CD4-positive, alpha-beta T cell (primary cell): ENCODE data around the gene TIMM22. TPM values are rescaled to one million over a fixed set of nuclear protein-coding genes. Genes with fewer than 3 reads are reported as not detected.

Experiments
- ATAC-seq: fragments of 200-7000 bp; cut with Tn5 transposase; one replicate; pipeline ENCODE4 v1.10.0; 2022; ENCODE audit warnings: mild to moderate bottlenecking; ENCODE audit not compliant: poor library complexity
- CTCF ChIA-PET: fragments of 350-600 bp; sonication (Branson Sonifier 250); formaldehyde crosslinking; loops from one replicate; lab custom pipeline; 2021; ENCODE audit warnings: antibody characterized with exemption, inconsistent platforms; lab: Charles Lee
- POLR2A ChIA-PET: fragments of 350-600 bp; sonication (Branson Sonifier 250); formaldehyde crosslinking; loops from one replicate; lab custom pipeline; 2021; ENCODE audit warnings: antibody characterized with exemption, inconsistent platforms; lab: Charles Lee
- DNase-seq, 14 experiments: peaks; one replicate each; pipeline ENCODE4 v3.0.0-alpha.2; 2013 to 2020; ENCODE audit warnings: mixed read lengths in 2 of 14
- H3K27ac ChIP-seq, 2 donors: one replicate each; pipeline versions ENCODE4 v1.5.1 to v1.7.0; 2013; ENCODE audit warnings: low read length in 2 of 2, low read depth in 1 of 2, mild to moderate bottlenecking in 1 of 2
- H3K27me3 ChIP-seq, 2 experiments: 1 replicate in 1 of 2; 2 replicates in 1 of 2; pipeline versions ENCODE4 v1.6.1 to v1.7.0; 2013; ENCODE audit warnings: low read length in 2 of 2, control low read depth in 1 of 2, mild to moderate bottlenecking in 1 of 2, moderate library complexity in 1 of 2; ENCODE audit not compliant: insufficient read depth in 2 of 2, control insufficient read depth in 1 of 2
- H3K36me3 ChIP-seq: one replicate; pipeline ENCODE4 v1.6.1; 2013; ENCODE audit warnings: low read length, control low read depth; ENCODE audit not compliant: insufficient read depth
- H3K4me1 ChIP-seq: one replicate; pipeline ENCODE4 v1.6.1; 2013; ENCODE audit warnings: low read length, control low read depth; ENCODE audit not compliant: insufficient read depth
- H3K4me3 ChIP-seq: one replicate; pipeline ENCODE4 v1.5.1; 2013; ENCODE audit warnings: mild to moderate bottlenecking, low read length, moderate library complexity
- H3K9me3 ChIP-seq, 2 experiments: 1 replicate in 1 of 2; 2 replicates in 1 of 2; pipeline versions ENCODE4 v1.6.1 to v1.7.0; 2013; ENCODE audit warnings: low read length in 2 of 2, mild to moderate bottlenecking in 2 of 2, control low read depth in 1 of 2, moderate library complexity in 1 of 2; ENCODE audit not compliant: control insufficient read depth in 1 of 2, insufficient read depth in 1 of 2
- H3K27ac Mint-ChIP-seq: one replicate; pipeline ENCODE4 v1.8.0; 2020; ENCODE audit warnings: mixed read lengths
- H3K27me3 Mint-ChIP-seq: one replicate; pipeline ENCODE4 v1.8.0; 2021; ENCODE audit warnings: mixed read lengths
- H3K36me3 Mint-ChIP-seq: one replicate; pipeline ENCODE4 v1.8.0; 2021; ENCODE audit warnings: low read depth, mixed read lengths
- H3K4me1 Mint-ChIP-seq: one replicate; pipeline ENCODE4 v1.8.0; 2021; ENCODE audit warnings: low read depth, mixed read lengths
- H3K4me3 Mint-ChIP-seq: one replicate; pipeline ENCODE4 v1.8.0; 2020; ENCODE audit warnings: mild to moderate bottlenecking, mixed read lengths
- H3K9me3 Mint-ChIP-seq: one replicate; pipeline ENCODE4 v1.8.0; 2020; ENCODE audit warnings: mixed read lengths
- CTCF ChIP-seq: fragments of 200-600 bp; IDR thresholded peaks from one replicate; pipeline ENCODE4 v1.8.0; 2022; ENCODE audit warnings: antibody characterized with exemption, mild to moderate bottlenecking
- intact Hi-C, 2 experiments: fragments of 100-400 bp; cut with DNase I in 1 of 2; cut with micrococcal nuclease in 1 of 2; formaldehyde crosslinking; loops; one replicate each; pipeline versions ENCODE4 v1.15.1 to v1.9.0; 2023 to 2025; cut with DNase I, micrococcal nuclease
- total RNA-seq, 174 experiments: library from RNA in 2 of 174; stranded (reverse) in 2 of 174; gene quantifications; one replicate each; pipeline ENCODE4 v1.2.3 and lab custom pipeline; 2021 to 2026

The TIMM22 gene
- total RNA-seq, 2 experiments from 2014 or later = 10.2 to 10.9 TPM

- CTCF ChIA-PET = interaction anchor here (1.6 kb wide), 1 partner anchor 20 kb away, joined by 6 read pairs; the partner anchor contains the start of gene TIMM22
- POLR2A ChIA-PET = no interaction called here
- no peak for DNase-seq
- ATAC-seq = no peak
- no peaks in the 10 kb centered on the region for H3K36me3 Mint-ChIP-seq
- peaks cover 47% of the 10 kb centered on the region for H3K27me3 Mint-ChIP-seq
- H3K27ac Mint-ChIP-seq = no peak overlapping the region
- Histone ChIP-seq H3K9me3 (no peaks in the 10 kb centered on the region), H3K36me3 (no peaks in the 10 kb centered on the region), H3K27ac (no peak overlapping the region), H3K4me3 (no peak overlapping the region), H3K27me3 (peaks cover 24 to 40% of the 10 kb centered on the region in 2 experiments), H3K4me1 (peaks cover 23% of the 10 kb centered on the region)
- no peak for TF ChIP-seq CTCF
- no peaks in the 10 kb centered on the region for H3K9me3 Mint-ChIP-seq
- intact Hi-C loops = loop anchor here in 1 of 2 experiments (5.0 kb wide), 1 partner anchor 264 kb away; the partner anchor contains the start of gene VPS53
- H3K4me3 Mint-ChIP-seq = no peak overlapping the region
- peaks cover 17% of the 10 kb centered on the region for H3K4me1 Mint-ChIP-seq
Observed at GRCh38 chr17:976312-976711, 20.6 kb upstream of the TIMM22 start.

GRCh38 chr17:977166-977565, 19.8 kb upstream of the TIMM22 start:
- Mint-ChIP-seq H3K4me3 (peak overlapping the region; percentile 0), H3K36me3 (no peaks in the 10 kb centered on the region), H3K27me3 (peaks cover 47% of the 10 kb centered on the region), H3K27ac (no peak overlapping the region), H3K9me3 (no peaks in the 10 kb centered on the region), H3K4me1 (peaks cover 17% of the 10 kb centered on the region)
- no peak overlapping the region for H3K4me3 ChIP-seq
- POLR2A ChIA-PET = interaction anchor here (4.9 kb wide), 1 partner anchor 20 kb away, joined by 44 read pairs; the partner anchor contains the start of gene TIMM22
- peaks cover 23% of the 10 kb centered on the region for H3K4me1 ChIP-seq
- intact Hi-C loops = loop anchor here in 1 of 2 experiments (5.0 kb wide), 1 partner anchor 265 kb away; the partner anchor contains the start of gene VPS53
- H3K27me3 ChIP-seq = peaks cover 24 to 40% of the 10 kb centered on the region in 2 experiments
- H3K36me3 ChIP-seq = no peaks in the 10 kb centered on the region
- TF ChIP-seq CTCF = no peak
- DNase-seq (no peak), ATAC-seq (no peak)
- H3K27ac ChIP-seq = no peak overlapping the region
- H3K9me3 ChIP-seq = no peaks in the 10 kb centered on the region
- CTCF ChIA-PET = interaction anchor here (1.3 kb wide), 1 partner anchor 182 kb away, joined by 3 read pairs; no protein-coding TSS in a partner anchor

GRCh38 chr17:978103-979093, 18.5 kb upstream of the TIMM22 start:
- Mint-ChIP-seq H3K9me3 (no peaks in the 10 kb centered on the region), H3K4me1 (peaks cover 17% of the 10 kb centered on the region), H3K36me3 (no peaks in the 10 kb centered on the region), H3K27ac (peak overlapping the region; percentile 40), H3K4me3 (peak overlapping the region; percentile 88), H3K27me3 (peaks cover 44% of the 10 kb centered on the region)
- no peaks in the 10 kb centered on the region for H3K36me3 ChIP-seq
- ATAC-seq = no peak
- H3K4me1 ChIP-seq = peaks cover 23% of the 10 kb centered on the region
- DNase-seq = peak in 2 of 14 experiments; percentile 23 to 40
- CTCF ChIA-PET = interaction anchor here (1.0 to 1.3 kb wide), 2 partner anchors 99 to 184 kb away, joined by 3 read pairs; no protein-coding TSS in a partner anchor
- no peaks in the 10 kb centered on the region for H3K9me3 ChIP-seq
- TF ChIP-seq CTCF = no peak
- peaks cover 24 to 40% of the 10 kb centered on the region in 2 experiments for H3K27me3 ChIP-seq
- no peak overlapping the region for H3K27ac ChIP-seq
- intact Hi-C loops = loop anchor here in 1 of 2 experiments (1.0 to 5.0 kb wide), 4 partner anchors 18 to 266 kb away; partner anchors contain the start of genes ABR, GLOD4, MRM3 and VPS53
- POLR2A ChIA-PET = interaction anchor here (1.0 to 4.9 kb wide), 3 partner anchors 19 to 226 kb away, joined by 3 to 44 read pairs (median 14); partner anchors contain the start of genes GEMIN4 and TIMM22
- H3K4me3 ChIP-seq = no peak overlapping the region
